Left renal pelvis (tissue), 4 donors: ENCODE data around the gene ZFYVE19. TPM values are rescaled to one million over a fixed set of nuclear protein-coding genes. Genes with fewer than 3 reads are reported as not detected.
A peak's percentile ranks its signal among the peaks of the same experiment; 100 is the strongest.

ENCODE experiments used
- DNase-seq, 4 donors: peaks; one replicate each; pipeline ENCODE4 v3.0.0-alpha.2; 2013; ENCODE audit warnings: low read depth in 4 of 4, low spot score in 3 of 4
- polyA plus RNA-seq, 4 donors: library from polyadenylated mRNA; unstranded; fragments of 120-200 nt; gene quantifications; one replicate each; pipeline ENCODE4 v1.2.1, GENCODE V29; 2013; ENCODE audit not compliant: insufficient read length in 4 of 4

ZFYVE19 gene, protein sequence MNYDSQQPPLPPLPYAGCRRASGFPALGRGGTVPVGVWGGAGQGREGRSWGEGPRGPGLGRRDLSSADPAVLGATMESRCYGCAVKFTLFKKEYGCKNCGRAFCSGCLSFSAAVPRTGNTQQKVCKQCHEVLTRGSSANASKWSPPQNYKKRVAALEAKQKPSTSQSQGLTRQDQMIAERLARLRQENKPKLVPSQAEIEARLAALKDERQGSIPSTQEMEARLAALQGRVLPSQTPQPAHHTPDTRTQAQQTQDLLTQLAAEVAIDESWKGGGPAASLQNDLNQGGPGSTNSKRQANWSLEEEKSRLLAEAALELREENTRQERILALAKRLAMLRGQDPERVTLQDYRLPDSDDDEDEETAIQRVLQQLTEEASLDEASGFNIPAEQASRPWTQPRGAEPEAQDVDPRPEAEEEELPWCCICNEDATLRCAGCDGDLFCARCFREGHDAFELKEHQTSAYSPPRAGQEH
- 10 to 100 TPM; 22.4 to 31.4 (median 26.6) TPM for polyA plus RNA-seq

DNA sequence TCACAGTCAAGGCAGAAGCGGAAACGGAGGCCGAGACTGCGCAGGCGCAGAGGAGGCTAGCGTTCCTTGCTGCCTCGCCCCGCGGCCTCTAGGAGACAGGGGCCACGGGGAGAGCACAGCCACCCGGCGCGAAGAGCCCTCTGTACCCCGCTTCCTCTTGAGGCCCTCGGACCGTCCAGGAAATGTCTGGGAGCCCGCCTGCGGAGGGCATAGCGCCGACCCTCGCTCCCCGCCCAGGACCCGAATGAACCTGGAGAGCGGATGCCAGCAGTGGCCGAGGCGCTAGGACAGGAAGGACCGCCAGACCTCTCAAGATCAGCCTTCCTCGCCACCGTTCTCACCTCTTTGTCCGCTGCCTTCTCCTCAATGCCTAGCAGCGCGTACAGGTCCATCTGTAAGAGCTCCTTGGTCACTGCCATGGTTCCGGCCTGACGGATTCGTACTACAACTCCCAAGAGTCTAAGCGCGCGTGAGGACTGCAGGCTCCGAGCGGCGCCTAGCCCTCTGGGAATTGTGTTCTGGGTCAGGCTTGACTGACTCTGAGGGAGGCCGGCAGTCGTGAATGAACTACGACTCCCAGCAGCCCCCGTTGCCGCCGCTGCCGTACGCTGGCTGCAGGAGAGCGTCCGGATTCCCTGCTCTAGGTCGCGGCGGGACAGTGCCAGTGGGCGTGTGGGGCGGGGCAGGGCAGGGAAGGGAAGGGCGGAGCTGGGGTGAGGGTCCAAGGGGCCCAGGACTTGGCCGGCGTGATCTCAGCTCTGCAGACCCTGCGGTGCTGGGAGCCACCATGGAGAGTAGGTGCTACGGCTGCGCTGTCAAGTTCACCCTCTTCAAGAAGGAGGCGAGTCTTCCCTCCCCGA lies at the start of gene ZFYVE19, which contains the start of gene DNAJC17:
TSS of gene ZFYVE19 (plus strand) at position 62 of the 860 bp plus-strand sequence. CDS start at position 563, 501 bp downstream.
TSS of gene DNAJC17 (minus strand) at position 446 of the 860 bp plus-strand sequence. CDS start at position 419, 27 bp downstream.
- DNase-seq = peak; percentile 94 to 97 (median 94)

DNA sequence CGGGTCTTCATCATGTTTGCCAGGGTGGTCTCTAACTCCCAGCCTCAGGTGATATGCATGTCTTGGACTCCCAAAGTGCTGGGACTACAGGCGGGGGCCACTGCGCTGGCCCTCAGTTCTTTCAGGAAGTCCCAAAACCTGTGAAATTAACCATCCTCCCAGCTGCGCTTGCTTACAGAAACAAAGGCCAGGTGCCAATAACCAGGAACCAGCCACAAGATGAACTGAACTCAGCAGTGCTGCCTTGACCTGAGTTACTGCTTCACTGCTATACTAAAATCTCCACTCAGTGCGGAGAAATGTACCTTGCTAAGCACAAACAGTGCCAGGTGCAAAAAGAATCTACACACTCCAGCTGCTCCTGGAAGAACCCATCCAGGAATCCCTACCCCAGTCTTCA lies 46.9 kb upstream of the ZFYVE19 start:
- DNase-seq = no peak

DNA sequence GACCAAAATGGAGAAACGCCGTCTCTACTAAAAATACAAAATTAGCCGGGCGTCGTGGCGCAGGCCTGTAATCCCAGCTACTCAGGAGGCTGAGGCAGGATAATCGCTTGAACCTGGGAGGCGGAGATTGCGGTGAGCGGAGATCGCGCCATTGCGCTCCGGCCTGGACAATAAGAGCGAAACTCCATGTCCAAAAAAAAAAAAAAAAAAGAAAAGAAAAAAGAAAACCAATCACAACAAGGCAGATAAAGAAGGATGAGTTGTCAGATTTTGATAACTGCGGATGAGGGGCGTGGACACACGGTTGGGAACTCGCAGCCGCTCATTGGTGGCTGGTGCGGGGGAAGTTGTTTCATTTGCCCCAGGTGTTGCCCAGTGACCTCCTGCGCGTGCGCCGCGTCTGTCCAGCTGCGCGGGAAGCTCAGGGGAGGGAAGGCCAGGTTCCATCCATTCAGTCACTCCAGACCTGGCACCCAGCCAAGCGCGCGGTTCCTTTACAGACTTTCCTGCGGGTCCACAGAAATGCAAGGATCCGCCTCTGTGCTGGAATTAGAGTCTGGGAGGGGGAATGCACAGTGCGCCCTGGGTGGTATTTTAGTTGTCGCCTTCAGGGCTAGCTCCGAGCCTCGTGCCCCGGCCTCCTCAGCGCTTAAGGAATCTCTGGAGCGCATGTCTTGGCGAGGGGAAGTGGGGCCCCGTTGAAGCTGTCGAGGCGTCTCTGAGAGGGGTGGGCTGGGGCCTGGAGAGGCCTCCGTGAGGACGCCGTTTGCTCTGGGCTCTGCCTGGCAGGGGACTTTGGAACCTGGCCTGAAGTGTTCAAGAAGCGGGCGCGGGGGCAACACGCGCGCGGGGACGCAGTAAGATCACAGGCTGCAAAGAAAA lies 43.7 kb upstream of the ZFYVE19 start:
- peak in 2 of 4 donors; percentile 65 to 70 for DNase-seq

DNA sequence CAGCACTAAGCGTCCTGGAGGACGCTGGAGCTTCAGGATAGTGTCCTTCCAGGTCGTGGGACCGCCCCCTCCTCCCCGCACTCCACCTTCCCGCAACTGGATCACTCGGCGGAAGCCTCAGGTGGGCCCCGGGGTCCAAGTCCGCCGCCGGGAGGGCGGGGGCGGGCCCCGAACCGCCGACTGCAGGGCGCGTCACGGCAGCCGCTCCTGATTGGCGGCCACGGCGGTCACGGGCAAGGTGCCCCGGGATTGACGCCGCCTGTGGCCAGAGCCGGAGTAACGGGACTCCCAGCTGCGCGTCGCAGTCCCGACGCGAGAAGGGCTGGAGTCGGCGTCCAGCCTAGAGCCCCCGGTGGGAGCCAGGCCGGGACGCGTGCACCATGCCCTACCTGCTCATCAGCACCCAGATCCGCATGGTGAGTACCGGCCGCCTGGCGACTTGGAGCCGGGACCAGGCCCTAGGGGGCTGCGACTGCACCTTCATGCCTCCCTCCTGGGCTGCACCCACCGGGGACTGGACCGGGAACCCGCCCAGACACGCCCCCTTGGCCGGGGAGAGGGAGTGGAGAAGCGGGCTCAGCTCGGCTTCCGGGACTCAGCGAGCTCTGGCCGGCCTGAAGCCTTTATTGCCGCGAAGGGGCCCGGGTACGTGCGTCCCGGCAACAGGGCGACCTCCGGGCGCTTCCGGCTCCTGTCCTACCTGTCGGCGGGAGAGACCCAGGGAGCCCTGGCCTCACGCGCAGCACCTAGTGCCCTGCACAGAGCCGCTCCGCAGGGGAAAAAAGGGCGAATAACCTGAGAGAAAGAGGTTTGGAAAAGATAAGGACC lies 42.9 kb upstream of the ZFYVE19 start, which contains the start of gene GCHFR:
TSS of gene GCHFR (plus strand) at position 268 of the 828 bp plus-strand sequence. CDS start at position 381, 113 bp downstream.
- peak in 2 of 4 donors; percentile 56 to 59 for DNase-seq

DNA sequence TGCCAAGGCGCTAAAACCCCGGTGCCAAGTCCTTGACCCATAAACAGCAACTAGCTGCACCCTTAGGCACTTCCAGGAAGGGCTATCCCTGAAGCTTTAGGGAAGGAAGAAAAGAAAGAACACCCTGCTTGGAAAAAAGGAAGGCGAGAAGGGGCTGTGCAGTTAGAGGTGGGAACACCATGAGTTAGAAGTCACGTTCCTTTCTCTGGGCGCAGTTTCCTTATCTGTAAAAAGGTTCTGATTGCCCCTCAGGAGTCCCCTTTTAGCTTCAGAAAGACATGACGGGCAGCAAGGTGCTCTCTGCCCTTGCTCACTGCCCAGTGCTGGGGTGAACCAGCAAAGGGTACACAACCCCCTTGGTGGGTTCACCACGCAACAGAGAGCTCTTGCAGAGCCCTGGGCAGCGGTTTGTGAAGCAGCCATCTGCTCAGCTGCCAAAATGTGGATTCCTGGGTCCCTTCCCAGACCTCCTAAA lies 42.2 kb upstream of the ZFYVE19 start:
- DNase-seq = no peak

DNA sequence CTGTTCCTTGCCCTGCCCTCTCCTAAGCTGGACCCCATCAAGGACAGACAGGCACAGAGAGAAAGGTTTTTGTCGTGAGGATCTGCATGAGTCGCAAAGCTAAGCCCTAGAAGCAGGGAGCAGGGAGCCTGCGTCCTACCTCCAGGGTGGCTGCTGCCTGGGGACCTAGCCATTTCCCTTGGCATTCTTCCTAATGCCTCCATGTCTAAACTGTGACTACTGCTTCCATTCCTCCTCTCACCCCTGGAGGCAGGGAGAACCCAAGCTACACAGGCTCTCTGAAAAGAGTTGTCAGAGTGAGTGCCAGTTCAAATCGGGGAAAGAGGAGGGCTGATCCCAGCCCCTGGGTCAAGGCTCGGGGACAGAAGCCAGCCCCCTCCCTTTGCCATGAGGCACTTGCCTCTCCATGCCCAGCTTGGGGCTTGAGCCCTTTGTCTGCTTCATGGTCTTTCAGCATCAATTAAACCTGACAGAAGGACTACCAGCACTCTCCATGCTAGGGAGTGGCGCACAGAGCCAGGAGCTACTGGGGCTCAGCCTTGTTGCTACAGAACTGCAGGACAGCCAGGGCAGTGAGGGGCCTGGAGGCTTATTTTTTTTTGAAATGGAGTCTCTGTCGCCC lies 40.6 kb upstream of the ZFYVE19 start:
- DNase-seq = no peak

DNA sequence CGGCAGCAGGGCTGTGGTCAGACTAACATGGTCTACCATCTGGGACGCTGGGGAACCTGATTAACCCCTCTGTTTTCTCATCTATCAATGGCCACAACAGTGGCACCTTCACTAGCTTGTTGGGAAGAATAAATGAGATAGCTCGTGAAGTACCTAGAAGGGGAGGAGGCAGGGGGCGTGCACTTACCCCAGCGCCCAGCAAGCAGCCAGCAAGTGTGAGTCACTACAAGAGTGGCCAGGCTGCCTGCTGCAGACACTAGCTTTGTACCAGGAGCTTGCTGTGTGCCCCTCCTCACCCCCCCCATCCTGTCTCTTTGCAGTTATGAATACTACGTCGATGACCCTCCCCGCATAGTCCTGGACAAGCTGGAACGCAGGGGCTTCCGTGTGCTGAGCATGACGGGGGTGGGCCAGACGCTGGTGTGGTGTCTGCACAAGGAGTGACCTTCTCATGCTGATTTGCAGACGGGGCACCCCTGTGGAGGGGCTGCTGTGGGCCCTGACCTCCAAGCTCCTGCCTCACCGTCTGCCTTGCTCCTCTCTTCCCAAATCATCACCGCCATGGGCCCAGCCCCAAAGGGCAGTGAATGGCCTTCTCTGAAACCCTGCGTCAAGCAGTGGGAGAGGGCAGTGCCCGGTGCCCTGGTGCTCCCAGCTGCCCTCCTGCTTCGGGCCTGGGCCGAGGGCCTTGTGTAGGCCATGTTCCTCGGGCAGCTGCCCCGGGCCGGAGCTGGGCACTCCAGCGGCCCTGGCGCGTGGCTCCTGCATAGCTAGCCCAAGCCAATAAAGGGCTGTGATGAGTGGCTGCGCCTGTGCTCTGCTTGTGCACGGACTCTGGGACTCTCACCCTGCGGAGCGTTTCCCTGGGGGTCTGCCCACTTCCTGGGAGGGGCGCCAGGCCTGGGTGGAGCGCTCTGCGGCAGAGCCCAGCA lies 39.7 kb upstream of the ZFYVE19 start:
- no peak for DNase-seq

DNA sequence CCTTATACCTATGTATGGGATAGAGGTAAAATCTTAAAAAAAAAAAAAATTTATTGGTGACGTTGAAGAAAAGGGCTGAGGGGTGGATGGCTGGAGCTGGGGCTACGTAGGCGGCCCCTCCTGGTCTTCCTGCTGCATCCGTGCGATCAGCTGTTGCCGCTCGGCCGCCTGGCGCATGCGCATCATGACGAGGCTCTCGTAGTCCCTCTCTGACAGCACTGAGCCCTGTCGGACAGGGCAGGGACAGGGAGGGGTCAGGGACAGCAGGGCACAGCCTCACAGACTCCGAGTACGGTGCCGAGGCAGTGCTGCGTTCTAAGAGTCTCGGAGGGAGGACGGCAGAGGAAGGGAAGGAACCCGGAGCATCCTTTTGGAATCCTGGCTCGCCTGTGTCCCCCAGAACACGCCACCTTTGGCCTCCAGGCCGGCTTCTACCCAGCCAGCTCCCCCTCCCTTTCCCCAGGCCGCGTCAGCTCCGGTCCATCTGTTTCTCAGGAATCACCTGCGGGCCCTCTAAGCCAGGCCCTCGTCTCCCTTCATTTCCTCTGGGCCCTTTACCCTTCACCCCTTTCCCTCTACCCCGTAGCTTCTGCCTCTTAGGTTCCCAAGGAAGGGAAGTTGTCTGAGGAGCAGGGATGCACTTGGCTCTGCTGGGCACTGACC lies 38.9 kb upstream of the ZFYVE19 start:
- DNase-seq = no peak

DNA sequence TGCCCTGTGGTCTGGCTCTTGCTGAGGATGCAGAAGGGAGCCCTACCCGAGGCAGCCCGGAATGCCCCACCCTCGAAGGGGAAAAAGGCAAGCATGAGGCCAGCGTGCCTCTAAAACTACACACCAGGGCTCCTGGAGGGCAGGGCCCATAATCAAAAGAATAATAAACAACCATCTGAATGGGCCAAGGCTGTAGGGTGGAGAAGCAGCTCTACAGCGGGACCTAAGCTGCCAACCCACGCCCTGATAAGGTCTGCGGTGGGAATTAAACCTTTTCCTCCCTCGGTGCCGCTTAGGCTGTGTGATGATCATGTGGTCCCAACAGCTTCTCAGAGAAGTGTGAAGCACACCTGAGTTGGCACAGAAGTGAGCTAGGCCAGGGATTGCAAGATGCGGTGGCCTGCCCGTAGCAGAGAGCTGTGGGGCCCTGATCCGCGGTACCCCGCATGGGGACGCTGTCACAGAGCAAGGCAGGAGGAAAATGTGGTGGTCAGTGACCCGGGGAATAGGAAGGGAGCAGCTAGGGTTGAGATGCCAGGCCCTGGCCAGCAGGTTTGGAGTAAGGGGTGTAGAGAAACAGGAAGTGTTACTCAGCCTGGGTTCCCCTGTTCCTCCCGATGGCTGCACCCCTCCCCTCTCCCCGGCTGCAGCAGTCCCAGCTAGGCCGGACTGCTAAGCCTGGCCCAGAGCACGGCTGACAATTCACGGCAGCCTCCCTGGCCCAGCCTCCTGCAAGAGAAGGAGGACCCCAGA lies 38.2 kb upstream of the ZFYVE19 start:
- no peak for DNase-seq

DNA sequence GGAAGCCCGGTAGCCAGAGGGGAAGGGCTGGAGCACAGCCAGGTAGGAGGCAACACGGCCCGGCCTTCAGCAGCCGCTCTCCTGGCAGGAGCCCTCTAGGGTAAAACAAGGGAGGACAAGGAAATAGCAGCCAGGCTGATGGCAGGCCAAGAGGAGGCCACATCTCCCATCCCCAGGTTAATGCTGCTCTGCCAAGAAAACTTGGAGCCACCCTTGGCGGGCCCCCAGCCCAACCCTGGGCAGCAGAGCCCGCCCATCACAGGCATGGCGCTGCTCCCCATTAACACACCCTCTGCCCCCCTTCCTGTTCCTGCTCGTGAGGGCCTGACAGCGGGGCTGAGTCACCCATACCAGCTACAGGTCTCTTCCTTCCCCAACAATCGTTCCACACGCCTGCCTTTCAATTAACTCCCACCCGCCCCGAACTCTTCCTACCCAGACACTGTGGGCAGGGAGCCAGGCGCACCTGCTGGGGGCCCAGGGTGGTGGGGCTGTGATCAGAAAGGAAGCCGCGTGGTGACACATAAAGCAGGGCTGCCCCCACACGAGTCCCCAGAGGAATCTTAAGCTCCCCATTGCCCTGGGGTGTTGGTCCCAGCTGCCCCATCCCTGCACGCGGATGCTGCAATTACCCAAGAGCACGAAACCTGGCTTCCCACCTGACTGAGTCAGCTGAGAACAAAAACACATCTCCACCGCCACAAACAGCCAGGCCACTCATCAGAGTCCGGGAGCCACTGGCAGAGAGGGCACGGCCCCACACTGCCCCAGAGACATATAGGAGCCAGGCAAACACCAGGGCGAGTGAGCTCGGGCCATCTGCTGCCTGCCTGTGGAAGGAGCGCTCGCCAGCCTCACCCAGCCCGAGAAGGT lies 37.4 kb upstream of the ZFYVE19 start, which contains the start of gene C15orf62:
TSS of gene C15orf62 (plus strand) at position 707 of the 873 bp plus-strand sequence. CDS start 516 bp downstream, outside the sequence.
- peak in 2 of 4 donors; percentile 50 to 66 for DNase-seq

DNA sequence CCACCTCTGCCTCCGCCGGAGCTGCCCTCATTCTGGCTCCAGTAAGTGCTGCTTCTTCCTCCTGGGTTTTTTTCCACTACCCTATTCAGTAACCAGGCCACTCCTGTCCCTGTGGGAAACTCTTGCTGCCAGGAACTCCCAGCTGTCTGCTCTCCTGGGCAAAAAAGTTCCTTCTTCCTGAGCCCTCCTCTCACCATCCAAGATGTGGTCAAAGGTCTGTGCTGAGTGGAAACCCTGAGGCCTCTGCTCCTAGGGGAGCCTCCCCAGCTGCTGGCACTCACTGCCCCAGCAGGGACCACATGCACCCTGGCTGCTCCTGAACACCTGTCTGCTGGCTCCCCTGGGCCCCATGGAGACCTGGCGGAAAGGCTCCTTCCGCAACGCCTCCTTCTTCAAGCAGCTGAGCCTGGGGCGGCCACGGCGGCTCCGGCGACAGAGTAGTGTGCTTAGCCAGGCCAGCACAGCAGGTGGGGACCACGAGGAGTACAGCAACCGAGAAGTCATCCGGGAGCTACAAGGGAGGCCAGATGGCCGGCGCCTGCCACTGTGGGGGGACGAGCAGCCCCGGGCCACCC lies 36.7 kb upstream of the ZFYVE19 start:
- no peak for DNase-seq

DNA sequence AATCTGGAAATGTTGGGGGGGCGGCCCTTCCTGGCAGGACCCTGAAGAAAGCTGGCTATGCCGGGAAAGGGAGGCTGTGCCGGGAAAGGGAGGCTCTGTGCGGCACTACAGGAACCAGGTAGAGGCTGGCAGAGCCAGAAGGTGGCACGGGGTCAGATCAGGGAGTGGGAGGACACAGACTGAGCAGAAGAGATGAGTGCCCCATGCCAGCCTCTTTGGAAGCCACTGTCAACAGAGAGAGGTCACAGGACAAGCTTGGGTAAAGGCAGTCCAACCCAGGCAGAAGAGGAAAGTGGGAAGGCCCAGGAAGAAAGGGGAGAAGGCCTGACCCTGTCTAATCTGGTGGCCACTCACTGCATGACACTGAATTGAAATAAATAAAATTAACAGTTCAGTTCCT lies 35.6 kb upstream of the ZFYVE19 start:
- no peak for DNase-seq

DNA sequence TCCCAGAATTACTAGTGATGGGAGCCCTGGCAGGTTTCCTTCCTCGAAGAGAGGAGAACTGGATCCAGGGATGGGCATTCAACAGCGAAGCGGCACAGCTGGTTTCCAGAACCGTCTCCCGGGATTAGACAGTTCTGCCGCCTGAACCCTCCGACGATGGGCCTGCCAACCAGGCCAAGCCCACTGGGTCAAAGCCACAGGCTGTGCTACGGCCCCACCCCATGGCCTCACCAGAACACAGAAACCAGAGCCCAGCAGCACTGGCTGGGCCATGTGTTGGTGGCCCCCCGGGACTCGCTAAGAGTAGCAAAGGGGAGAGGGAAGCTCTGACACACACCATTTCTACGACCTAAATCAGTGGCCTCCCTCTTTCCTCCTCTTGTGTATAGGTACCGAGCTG lies 34.9 kb upstream of the ZFYVE19 start:
- no peak for DNase-seq

DNA sequence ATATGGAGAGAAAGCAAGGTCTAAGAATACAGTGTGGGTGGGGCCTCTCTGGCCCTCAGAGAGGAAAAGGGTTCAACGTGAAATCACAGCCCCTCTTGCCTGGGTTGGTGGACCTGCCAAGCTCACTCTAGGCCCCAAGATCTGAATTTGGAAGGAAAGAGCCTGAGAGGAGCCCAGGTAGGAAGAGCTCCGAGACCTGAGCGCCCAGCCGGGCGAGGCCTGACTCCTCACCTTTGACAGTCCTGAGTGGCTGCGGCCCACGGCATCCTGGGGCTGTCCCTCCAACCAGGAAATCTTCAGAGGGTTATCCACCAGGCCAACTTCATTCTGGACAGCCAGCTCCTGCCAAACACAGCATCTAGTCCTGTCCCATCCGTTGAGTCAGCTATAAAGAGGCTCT lies 33.4 kb upstream of the ZFYVE19 start:
- DNase-seq = no peak

DNA sequence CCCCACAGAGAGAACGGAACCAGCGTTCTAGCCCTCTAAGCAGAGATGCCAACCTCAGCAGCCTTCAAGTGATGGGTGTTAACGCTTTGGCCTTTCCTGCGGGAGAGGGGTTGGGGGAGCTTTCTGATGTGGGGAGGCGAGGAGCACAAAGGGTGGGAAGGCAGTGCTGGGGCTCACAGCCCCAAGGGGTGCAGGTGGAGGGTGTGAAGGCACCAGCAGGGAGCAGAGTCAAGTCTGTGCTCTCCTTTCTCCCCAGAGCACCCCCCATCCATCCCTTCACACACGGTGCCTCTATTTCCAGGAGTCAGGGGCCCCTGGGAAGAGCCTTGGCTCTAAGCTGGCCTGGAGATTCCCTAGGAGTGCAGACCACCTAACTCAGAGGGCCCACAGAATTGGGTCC lies 33.0 kb upstream of the ZFYVE19 start:
- DNase-seq = no peak
